HepG2 (cell line): ENCODE measurements around the gene ADSS1. TPM values are rescaled to one million over a fixed set of nuclear protein-coding genes. Genes with fewer than 3 reads are reported as not detected.
A peak's percentile ranks its signal among the peaks of the same experiment; 100 is the strongest.

Experiments used
- ATAD3A ChIP-seq: sonication (generic); formaldehyde crosslinking; IDR thresholded peaks from 2 replicates; pipeline ENCODE4 v1.4.0; 2020; ENCODE audit warnings: missing genetic modification reagents
- EP300 ChIP-seq, 3 experiments: sonication (generic) in 1 of 3; formaldehyde crosslinking in 1 of 3; IDR thresholded peaks; 2 replicates each; pipeline versions ENCODE4 v1.5.1 to v1.6.1; 2011 to 2020; ENCODE audit warnings: low read depth in 2 of 3, low read length in 2 of 3, borderline replicate concordance in 1 of 3, improper control_type of control experiment in 1 of 3, mild to moderate bottlenecking in 1 of 3, missing genetic modification reagents in 1 of 3, moderate library complexity in 1 of 3
- FIP1L1 ChIP-seq: fragments of 200-400 bp; formaldehyde crosslinking; IDR thresholded peaks from 2 replicates; pipeline ENCODE4 v1.6.1; 2018; ENCODE audit warnings: low read depth, mild to moderate bottlenecking, low read length, moderate library complexity, borderline replicate concordance; ENCODE audit not compliant: insufficient read depth
- FOSL2 ChIP-seq: sonication (generic); formaldehyde crosslinking; IDR thresholded peaks from 2 replicates; pipeline ENCODE4 v1.4.0; 2020; ENCODE audit warnings: missing genetic modification reagents
- HOXD1 ChIP-seq: sonication (generic); formaldehyde crosslinking; IDR thresholded peaks from 2 replicates; pipeline ENCODE4 v1.5.0; 2020; ENCODE audit warnings: missing genetic modification reagents
- MIER2 ChIP-seq: IDR thresholded peaks from 2 replicates; pipeline ENCODE4 v1.6.1; 2016; ENCODE audit warnings: missing biosample characterization, missing genetic modification reagents
- MIXL1 ChIP-seq: IDR thresholded peaks from 2 replicates; pipeline ENCODE4 v1.6.1; 2016
- PATZ1 ChIP-seq: sonication (generic); formaldehyde crosslinking; IDR thresholded peaks from 2 replicates; pipeline ENCODE4 v1.4.0; 2020; ENCODE audit warnings: missing genetic modification reagents
- POLR2AphosphoS2 ChIP-seq: IDR thresholded peaks from 2 replicates; pipeline ENCODE4 v1.6.1; 2011; ENCODE audit warnings: low read depth, low read length, improper control_type of control experiment
- PRDM10 ChIP-seq: sonication (generic); formaldehyde crosslinking; IDR thresholded peaks from 2 replicates; pipeline ENCODE4 v1.4.0; 2020; ENCODE audit warnings: low read depth, missing genetic modification reagents
- SMAD9 ChIP-seq: sonication (generic); formaldehyde crosslinking; IDR thresholded peaks from 2 replicates; pipeline ENCODE4 v1.5.1; 2020; ENCODE audit warnings: mild to moderate bottlenecking, missing genetic modification reagents
- SNAPC2 ChIP-seq: sonication (generic); formaldehyde crosslinking; IDR thresholded peaks from 2 replicates; pipeline ENCODE4 v1.8.1; 2022; ENCODE audit warnings: mild to moderate bottlenecking, missing genetic modification reagents
- SPEN ChIP-seq: sonication (generic); formaldehyde crosslinking; IDR thresholded peaks from 2 replicates; pipeline ENCODE4 v1.5.1; 2020; ENCODE audit warnings: low read depth, mild to moderate bottlenecking, missing genetic modification reagents
- SRSF4 ChIP-seq: fragments of 200-400 bp; formaldehyde crosslinking; IDR thresholded peaks from one replicate; pipeline ENCODE4 v1.6.1; 2018; ENCODE audit warnings: mild to moderate bottlenecking, low read depth, low read length, moderate library complexity; ENCODE audit not compliant: poor library complexity, severe bottlenecking
- TCF7 ChIP-seq: sonication (generic); IDR thresholded peaks from 2 replicates; pipeline ENCODE4 v1.6.1; 2016; ENCODE audit warnings: antibody characterized with exemption, low read depth
- ZIK1 ChIP-seq: sonication (generic); formaldehyde crosslinking; IDR thresholded peaks from 2 replicates; pipeline ENCODE4 v1.5.0; 2020; ENCODE audit warnings: mild to moderate bottlenecking, low read depth, missing genetic modification reagents, borderline replicate concordance
- ZKSCAN1 ChIP-seq: fragments of 150-350 bp; IDR thresholded peaks from 2 replicates; pipeline ENCODE4 v1.6.1; 2014; ENCODE audit warnings: low read length
- ZMYM4 ChIP-seq: sonication (generic); formaldehyde crosslinking; IDR thresholded peaks from 2 replicates; pipeline ENCODE4 v1.8.1; 2023; ENCODE audit warnings: mild to moderate bottlenecking, missing genetic modification reagents
- ZNF205 ChIP-seq: IDR thresholded peaks from 2 replicates; pipeline ENCODE4 v1.6.1; 2018; ENCODE audit warnings: missing biosample characterization, missing genetic modification reagents
- ZNF335 ChIP-seq: sonication (generic); formaldehyde crosslinking; IDR thresholded peaks from 2 replicates; pipeline ENCODE4 v1.4.0; 2020; ENCODE audit warnings: missing genetic modification reagents
- ZNF546 ChIP-seq: sonication (generic); formaldehyde crosslinking; conservative IDR thresholded peaks from 2 replicates; pipeline ENCODE4 v1.8.1; 2023; ENCODE audit warnings: mild to moderate bottlenecking, missing genetic modification reagents
- ZNF576 ChIP-seq: sonication (generic); formaldehyde crosslinking; IDR thresholded peaks from 2 replicates; pipeline ENCODE4 v1.4.0; 2020; ENCODE audit warnings: mild to moderate bottlenecking, missing genetic modification reagents
- ZNF788 ChIP-seq: sonication (generic); formaldehyde crosslinking; IDR thresholded peaks from 2 replicates; pipeline ENCODE4 v1.5.0; 2020; ENCODE audit warnings: mild to moderate bottlenecking, missing genetic modification reagents, borderline replicate concordance
- ZSCAN20 ChIP-seq: sonication (generic); formaldehyde crosslinking; IDR thresholded peaks from 2 replicates; pipeline ENCODE4 v1.4.0; 2020; ENCODE audit warnings: missing genetic modification reagents, mild to moderate bottlenecking, borderline replicate concordance
- polyA plus RNA-seq, 8 experiments: library from polyadenylated mRNA; depleted of rRNA in 3 of 8; stranded (reverse) in 7 of 8; unstranded in 1 of 8; fragments of >200 nt; fragmentation: Illumina TruSeq in 4 of 8; extraction: Trizol in 4 of 8; gene quantifications; 2 replicates each; pipeline versions ENCODE4 v1.2.1 to v1.2.3, GENCODE V29; 2011 to 2016; ENCODE audit warnings: low read depth in 4 of 8, missing spikeins in 1 of 8, mixed read lengths in 1 of 8; ENCODE audit not compliant: insufficient read depth in 1 of 8
- total RNA-seq, 5 experiments: library from RNA; depleted of rRNA; stranded (reverse); fragments of >200 nt; fragmentation: Illumina TruSeq; extraction: Trizol; gene quantifications; 2 replicates each; pipeline ENCODE4 v1.2.3, GENCODE V29; 2016; ENCODE audit warnings: low read depth in 1 of 5

ADSS1 gene
- total and polyA plus RNA-seq, 2 of the 13 experiments (the other 11 are each of a cell fraction or from before 2014, with no cell fraction given) = 1.0 to 36.7 TPM

GRCh38 chr14:104768437-104769323 lies 44.7 kb downstream of the ADSS1 start (continued):
- TF ChIP-seq FIP1L1 (no peak), ZNF205 (peak; percentile 22; the same call in 1 of the 2 replicates), ZNF335 (CRISPR knock-in tag) (0 out of 2 replicates have a peak, but pooled peaks have one; percentile 51), ZIK1 (no peak), SNAPC2 (CRISPR knock-in tag) (peak; percentile 62; the same call in 1 of the 2 replicates), POLR2AphosphoS2 (no peak; the same call in 1 of the 2 replicates), ZNF788 (CRISPR knock-in tag) (peak; percentile 68; the same call in 1 of the 2 replicates), SRSF4 (no peak), ZNF546 (CRISPR knock-in tag) (no peak), EP300 (IDR thresholded peaks at IDR 0.05; ENCODE audit: low read depth in 2 of 2, low read length in 2 of 2) (peak in 1 of 2 experiments; percentile 32; a peak in 2 of 4 replicates), EP300 (CRISPR knock-in tag; IDR thresholded peaks at IDR 0.05; ENCODE audit: borderline replicate concordance) (no peak), ATAD3A (CRISPR knock-in tag) (no peak), TCF7 (no peak), FOSL2 (CRISPR knock-in tag) (no peak), PRDM10 (CRISPR knock-in tag) (peak; percentile 81; the same call in 1 of the 2 replicates), MIXL1 (CRISPR knock-in tag) (peak; percentile 36; the same call in 1 of the 2 replicates), ZNF576 (CRISPR knock-in tag) (no peak), ZSCAN20 (CRISPR knock-in tag) (no peak), SPEN (CRISPR knock-in tag) (peak; percentile 69; the same call in 1 of the 2 replicates), ZKSCAN1 (peak; percentile 55; the same call in 1 of the 2 replicates), MIER2 (0 out of 2 replicates have a peak, but pooled peaks have one; percentile 33), PATZ1 (CRISPR knock-in tag) (peak; percentile 90), ZMYM4 (CRISPR knock-in tag) (peak; percentile 72), SMAD9 (CRISPR knock-in tag) (no peak), HOXD1 (CRISPR knock-in tag) (no peak)
